Effector memory CD4-positive, alpha-beta T cell (primary cell): ENCODE measurements around the gene KCND2.

ENCODE experiments used
- DNase-seq, 3 donors: peaks; one replicate each; pipeline ENCODE4 v3.0.0-alpha.2; 2020
- H3K27ac ChIP-seq: 2 replicates; pipeline ENCODE4 v1.7.0; 2013; ENCODE audit warnings: mild to moderate bottlenecking, low read length, moderate library complexity; ENCODE audit not compliant: insufficient read depth, poor library complexity, severe bottlenecking
- H3K27me3 ChIP-seq: replicated peaks from 2 replicates; pipeline ENCODE4 v1.7.0; 2013; ENCODE audit warnings: mild to moderate bottlenecking, low read length; ENCODE audit not compliant: insufficient read depth, control insufficient read depth, poor library complexity, severe bottlenecking
- H3K36me3 ChIP-seq: 2 replicates; pipeline ENCODE4 v1.7.0; 2013; ENCODE audit warnings: mild to moderate bottlenecking, low read length, moderate library complexity; ENCODE audit not compliant: control insufficient read depth, insufficient read depth
- H3K4me1 ChIP-seq: 2 replicates; pipeline ENCODE4 v1.7.0; 2013; ENCODE audit warnings: low read length, mild to moderate bottlenecking; ENCODE audit not compliant: control insufficient read depth, insufficient read depth, poor library complexity, severe bottlenecking
- H3K4me3 ChIP-seq: 2 replicates; pipeline ENCODE4 v1.7.0; 2013; ENCODE audit warnings: low read length, low read depth, mild to moderate bottlenecking; ENCODE audit not compliant: insufficient read depth, poor library complexity, severe bottlenecking
- H3K9me3 ChIP-seq: 2 replicates; pipeline ENCODE4 v1.7.0; 2013; ENCODE audit warnings: mild to moderate bottlenecking, low read length, moderate library complexity; ENCODE audit not compliant: control insufficient read depth

Gene KCND2

DNA sequence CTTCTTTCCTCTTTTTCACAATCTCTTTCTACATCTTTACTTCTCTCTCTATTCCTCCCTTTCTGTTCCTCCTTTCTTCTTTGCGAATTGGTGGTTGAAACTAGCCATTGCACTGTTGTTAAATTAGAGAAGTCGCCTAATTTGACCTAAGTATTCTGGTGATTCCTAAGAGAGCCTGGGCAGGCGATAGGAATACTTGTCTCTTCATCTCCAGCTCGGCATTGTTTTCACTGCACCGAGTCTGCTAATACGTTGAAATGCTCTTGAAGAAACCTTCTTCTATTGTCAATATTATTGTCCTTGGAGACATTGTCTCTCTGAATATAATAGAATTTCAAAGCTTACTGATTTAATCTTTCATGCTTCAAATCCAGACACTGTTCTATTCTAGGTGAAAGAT, 31.7 kb downstream of the KCND2 start:
- Histone ChIP-seq H3K27ac (no peak overlapping the region), H3K4me1 (no peaks in the 10 kb centered on the region), H3K27me3 (no peaks in the 10 kb centered on the region), H3K4me3 (no peak overlapping the region), H3K9me3 (no peaks in the 10 kb centered on the region), H3K36me3 (no peaks in the 10 kb centered on the region)
- DNase-seq: no peak

- Histone ChIP-seq H3K9me3 (no peaks in the 10 kb centered on the region), H3K27ac (no peak overlapping the region), H3K36me3 (no peaks in the 10 kb centered on the region), H3K4me1 (no peaks in the 10 kb centered on the region), H3K4me3 (no peak overlapping the region), H3K27me3 (no peaks in the 10 kb centered on the region)
- DNase-seq: no peak
Measured at GRCh38 chr7:120307991-120308545, 35.1 kb downstream of the KCND2 start.

DNA sequence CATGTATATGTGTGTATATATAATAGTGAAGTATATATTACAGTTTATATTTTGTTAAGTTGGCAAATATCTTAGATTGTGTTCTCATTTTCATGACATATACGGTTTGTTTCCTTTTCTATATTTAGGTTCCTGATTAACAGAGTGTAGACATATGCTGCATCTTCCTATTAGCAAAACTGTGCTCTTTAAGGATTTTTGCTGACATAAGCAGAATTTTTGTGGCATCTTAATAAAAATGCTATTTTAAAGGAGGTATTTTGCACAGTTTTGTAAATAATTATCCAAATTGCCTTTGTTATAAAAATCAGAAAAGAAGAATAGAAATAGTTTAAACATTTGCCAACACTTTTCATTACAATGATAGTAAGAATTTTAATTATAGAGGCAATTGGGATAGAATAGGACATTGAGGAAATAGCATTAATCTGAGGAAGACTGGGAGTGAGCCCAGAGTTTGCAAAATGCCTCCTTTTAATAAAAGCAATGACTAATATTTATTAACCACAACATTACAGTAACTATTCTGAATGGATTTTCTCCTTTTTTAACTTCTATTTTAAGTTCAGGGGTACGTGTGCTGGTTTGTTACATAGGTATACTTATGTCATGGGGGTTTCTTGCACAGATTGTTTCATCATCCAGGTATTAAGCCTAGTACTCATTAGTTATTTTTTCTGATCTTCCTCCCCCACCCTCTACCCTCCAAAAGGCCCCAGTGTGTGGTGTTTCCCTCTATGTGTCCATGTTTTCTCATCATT, 38.2 kb downstream of the KCND2 start:
- Histone ChIP-seq H3K4me3 (no peak overlapping the region), H3K27ac (no peak overlapping the region), H3K4me1 (no peaks in the 10 kb centered on the region), H3K36me3 (no peaks in the 10 kb centered on the region), H3K9me3 (no peaks in the 10 kb centered on the region), H3K27me3 (no peaks in the 10 kb centered on the region)
- DNase-seq: no peak

- DNase-seq: no peak
- Histone ChIP-seq H3K4me3 (no peak overlapping the region), H3K27me3 (no peaks in the 10 kb centered on the region), H3K9me3 (no peaks in the 10 kb centered on the region), H3K4me1 (no peaks in the 10 kb centered on the region), H3K36me3 (no peaks in the 10 kb centered on the region), H3K27ac (no peak overlapping the region)
Measured at GRCh38 chr7:120320218-120320961, 47.4 kb downstream of the KCND2 start.

GRCh38 chr7:120327054-120327453, 54.1 kb downstream of the KCND2 start:
- Histone ChIP-seq H3K27ac (no peak overlapping the region), H3K4me1 (no peaks in the 10 kb centered on the region), H3K9me3 (no peaks in the 10 kb centered on the region), H3K27me3 (no peaks in the 10 kb centered on the region), H3K36me3 (no peaks in the 10 kb centered on the region), H3K4me3 (no peak overlapping the region)
- no peak for DNase-seq

- Histone ChIP-seq H3K9me3 (no peaks in the 10 kb centered on the region), H3K4me1 (no peaks in the 10 kb centered on the region), H3K27me3 (no peaks in the 10 kb centered on the region), H3K27ac (no peak overlapping the region), H3K36me3 (no peaks in the 10 kb centered on the region), H3K4me3 (no peak overlapping the region)
- DNase-seq: no peak
Measured at GRCh38 chr7:120332433-120332832, 59.5 kb downstream of the KCND2 start.

GRCh38 chr7:120334475-120334874, 61.5 kb downstream of the KCND2 start:
- H3K4me3 ChIP-seq: no peak overlapping the region
- no peaks in the 10 kb centered on the region for H3K9me3 ChIP-seq
- no peaks in the 10 kb centered on the region for H3K36me3 ChIP-seq
- H3K27me3 ChIP-seq: no peaks in the 10 kb centered on the region
- DNase-seq: no peak
- no peaks in the 10 kb centered on the region for H3K4me1 ChIP-seq
- no peak overlapping the region for H3K27ac ChIP-seq

DNA sequence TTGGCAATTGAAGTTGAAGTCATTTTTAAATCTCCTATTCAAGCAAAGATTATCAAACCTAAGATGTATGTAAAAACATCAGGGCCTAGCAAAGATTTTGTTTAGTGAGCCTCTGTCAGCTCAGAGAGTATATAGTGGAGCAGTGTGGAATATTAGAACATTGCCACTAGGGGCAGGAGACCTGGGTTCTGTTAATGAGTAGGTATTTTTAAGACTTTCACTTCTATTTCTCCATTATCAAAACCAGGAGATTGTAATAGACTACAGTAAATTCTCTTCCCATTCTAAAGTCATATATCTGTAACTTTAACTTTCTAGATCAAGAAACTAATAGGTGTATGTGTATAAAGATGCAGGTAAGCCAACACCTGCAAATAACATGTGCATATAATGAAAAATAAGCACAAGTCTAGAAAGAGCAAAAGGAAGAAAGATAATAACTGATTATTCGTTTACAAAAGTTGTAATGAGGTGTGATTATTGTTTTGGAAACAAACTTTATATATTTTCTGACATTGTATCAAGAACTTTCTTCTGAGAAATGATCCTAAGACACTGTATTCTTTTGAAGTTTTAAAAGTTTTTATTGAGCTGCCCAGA, 64.4 kb downstream of the KCND2 start:
- DNase-seq: no peak
- no peak overlapping the region for H3K4me3 ChIP-seq

GRCh38 chr7:120344276-120344675, 71.3 kb downstream of the KCND2 start:
- Histone ChIP-seq H3K4me3 (no peak overlapping the region), H3K27ac (no peak overlapping the region), H3K36me3 (no peaks in the 10 kb centered on the region), H3K9me3 (no peaks in the 10 kb centered on the region), H3K4me1 (no peaks in the 10 kb centered on the region), H3K27me3 (no peaks in the 10 kb centered on the region)
- no peak for DNase-seq

More for the DNA sequence above, 64.4 kb downstream of the KCND2 start:
- no peaks in the 10 kb centered on the region for H3K27me3 ChIP-seq
- no peaks in the 10 kb centered on the region for H3K4me1 ChIP-seq
- no peak overlapping the region for H3K27ac ChIP-seq
- H3K36me3 ChIP-seq: no peaks in the 10 kb centered on the region
- no peaks in the 10 kb centered on the region for H3K9me3 ChIP-seq

GRCh38 chr7:120353171-120353570, 80.2 kb downstream of the KCND2 start:
- no peaks in the 10 kb centered on the region for H3K9me3 ChIP-seq
- no peak overlapping the region for H3K4me3 ChIP-seq
- no peak overlapping the region for H3K27ac ChIP-seq
- H3K27me3 ChIP-seq: no peaks in the 10 kb centered on the region
- no peak for DNase-seq
- no peaks in the 10 kb centered on the region for H3K4me1 ChIP-seq
- H3K36me3 ChIP-seq: no peaks in the 10 kb centered on the region
